Naive thymus-derived CD8-positive, alpha-beta T cell (primary cell): ENCODE data around the gene STBD1. TPM values are rescaled to one million over a fixed set of nuclear protein-coding genes. Genes with fewer than 3 reads are reported as not detected.
A peak's percentile ranks its signal among the peaks of the same experiment; 100 is the strongest.

ENCODE experiments used
- ATAC-seq, 2 donors: fragments of 150-1000 bp; cut with Tn5 transposase in 1 of 2; sonication (Bioruptor Pico), chemical (Tn5 transposase) in 1 of 2; 1 replicate in 1 of 2; 2 replicates in 1 of 2; pipeline ENCODE4 v1.10.0; 2021; ENCODE audit warnings: mild to moderate bottlenecking in 2 of 2, moderate library complexity in 2 of 2
- POLR2A ChIA-PET: fragments of 350-600 bp; sonication (Branson Sonifier 250); formaldehyde crosslinking; loops from one replicate; lab custom pipeline; 2021; ENCODE audit warnings: antibody characterized with exemption; lab: Charles Lee
- DNase-seq, 10 donors: peaks; one replicate each; pipeline versions ENCODE4 v3.0.0 to v3.0.0-alpha.2; 2020 to 2022
- H3K27ac Mint-ChIP-seq, 10 donors: one replicate each; pipeline ENCODE4 v1.8.0; 2020 to 2022; ENCODE audit warnings: mild to moderate bottlenecking in 10 of 10, mixed read lengths in 10 of 10, moderate library complexity in 4 of 10, inconsistent platforms in 1 of 10
- H3K27me3 Mint-ChIP-seq, 5 donors: one replicate each; pipeline ENCODE4 v1.8.0; 2021 to 2022; ENCODE audit warnings: mixed read lengths in 5 of 5
- H3K36me3 Mint-ChIP-seq, 3 donors: one replicate each; pipeline ENCODE4 v1.8.0; 2020 to 2022; ENCODE audit warnings: mixed read lengths in 3 of 3, mild to moderate bottlenecking in 2 of 3, inconsistent platforms in 1 of 3
- H3K4me1 Mint-ChIP-seq, 4 donors: one replicate each; pipeline ENCODE4 v1.8.0; 2021 to 2022; ENCODE audit warnings: mixed read lengths in 4 of 4
- H3K4me3 Mint-ChIP-seq, 10 donors: one replicate each; pipeline ENCODE4 v1.8.0; 2020 to 2022; ENCODE audit warnings: mild to moderate bottlenecking in 10 of 10, mixed read lengths in 10 of 10, moderate library complexity in 6 of 10, inconsistent platforms in 1 of 10
- H3K9me3 Mint-ChIP-seq, 9 donors: one replicate each; pipeline ENCODE4 v1.8.0; 2020 to 2022; ENCODE audit warnings: mixed read lengths in 9 of 9, mild to moderate bottlenecking in 3 of 9, inconsistent platforms in 1 of 9, moderate library complexity in 1 of 9
- polyA plus RNA-seq, 3 donors: library from polyadenylated mRNA; unstranded; fragments of 300-500 nt; fragmentation: Illumina TruSeq; gene quantifications; one replicate each; pipeline ENCODE4 v1.2.3, GENCODE V29; 2021
- total RNA-seq, 8 experiments: library from RNA in 2 of 8; stranded (reverse) in 2 of 8; gene quantifications; one replicate each; pipeline ENCODE4 v1.2.3 and lab custom pipeline; 2021 to 2026

The STBD1 gene
- total and polyA plus RNA-seq, 5 experiments from 2014 or later: 0.16 to 0.66 (median 0.38) TPM

DNA sequence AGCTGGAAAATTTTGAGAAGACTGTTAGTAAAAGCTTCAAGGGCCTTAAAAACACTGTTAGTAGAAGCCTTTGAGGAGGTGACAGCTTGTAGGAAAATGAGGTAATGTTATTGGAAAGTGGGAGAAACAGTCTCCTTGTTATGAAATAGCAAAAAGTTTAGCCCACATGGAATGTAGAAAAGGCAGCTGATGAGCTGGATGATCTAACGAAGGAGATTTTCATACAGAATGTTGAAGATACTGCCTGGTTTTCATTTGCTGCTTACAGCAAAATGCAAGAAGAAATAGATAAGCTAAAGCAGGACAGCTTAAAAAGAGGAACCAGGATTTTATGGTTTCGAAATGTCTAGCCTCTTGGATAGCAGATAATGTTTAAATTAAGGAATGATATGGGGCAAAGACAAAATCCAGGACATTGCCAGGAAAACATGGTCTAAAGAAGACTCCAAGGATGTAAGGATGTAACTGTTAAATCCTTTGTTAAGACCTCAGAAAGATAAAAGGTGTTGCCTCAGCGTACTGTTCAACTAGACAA, 10.2 kb upstream of the STBD1 start:
- POLR2A ChIA-PET: no interaction called here
- H3K36me3 Mint-ChIP-seq: peaks cover 0 to 28% (median 14%) of the 10 kb centered on the region in 3 donors
- H3K4me3 Mint-ChIP-seq: no peak overlapping the region
- DNase-seq: no peak
- no peak for ATAC-seq
- H3K4me1 Mint-ChIP-seq: peaks cover 0 to 4% (median 1%) of the 10 kb centered on the region in 4 donors
- peaks cover 0 to 29% (median 16%) of the 10 kb centered on the region in 9 donors for H3K9me3 Mint-ChIP-seq
- H3K27ac Mint-ChIP-seq: no peak overlapping the region
- peaks cover 0 to 12% (median 5%) of the 10 kb centered on the region in 5 donors for H3K27me3 Mint-ChIP-seq

DNA sequence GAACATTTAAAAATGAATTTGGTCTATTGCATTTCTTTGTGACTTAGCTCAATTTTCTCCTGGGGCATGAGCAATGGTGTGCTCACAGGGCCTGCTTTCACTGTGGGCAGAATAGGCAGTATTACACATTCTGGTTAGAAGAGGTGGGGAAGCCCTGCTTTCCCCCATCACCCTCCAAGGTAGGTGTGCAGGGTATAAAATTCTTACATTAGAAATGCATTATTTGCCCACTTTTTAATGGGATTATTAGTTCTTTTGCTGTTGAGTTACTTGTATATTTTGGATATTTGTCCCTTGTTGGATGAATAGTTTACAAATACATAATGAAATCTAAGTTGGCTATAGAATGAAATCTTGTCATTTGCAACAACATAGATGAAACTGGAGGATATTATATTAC, 8.3 kb upstream of the STBD1 start:
- Mint-ChIP-seq H3K4me1 (peaks cover 0 to 10% (median 5%) of the 10 kb centered on the region in 4 donors), H3K27ac (no peak overlapping the region), H3K4me3 (no peak overlapping the region), H3K9me3 (peaks cover 0 to 29% (median 16%) of the 10 kb centered on the region in 9 donors), H3K27me3 (peaks cover 1 to 13% (median 5%) of the 10 kb centered on the region in 5 donors), H3K36me3 (peaks cover 0 to 28% (median 12%) of the 10 kb centered on the region in 3 donors)
- ATAC-seq: no peak
- POLR2A ChIA-PET: no interaction called here
- no peak for DNase-seq

DNA sequence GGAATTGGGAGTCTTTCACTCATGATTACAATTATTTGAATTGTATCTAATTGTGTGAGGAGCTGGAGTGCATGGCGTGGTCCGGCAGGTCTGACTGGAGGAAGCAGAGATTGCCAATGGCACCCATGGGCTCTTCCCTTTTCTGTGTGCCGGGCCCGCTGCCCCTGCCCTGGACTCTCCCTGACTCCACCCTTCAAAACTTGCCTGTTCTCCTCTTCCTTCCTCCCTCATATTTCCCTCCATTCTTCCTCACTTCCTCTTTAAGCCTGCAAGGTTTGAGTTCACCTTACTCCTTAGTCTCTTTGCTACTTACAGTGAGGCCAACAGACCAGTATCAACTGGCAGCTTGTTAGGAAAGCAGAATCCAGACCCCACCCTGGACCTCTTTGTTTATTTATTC, 6.5 kb upstream of the STBD1 start:
- POLR2A ChIA-PET: no interaction called here
- DNase-seq (no peak), ATAC-seq (no peak)
- Mint-ChIP-seq H3K9me3 (peaks cover 0 to 29% (median 16%) of the 10 kb centered on the region in 9 donors), H3K4me3 (no peak overlapping the region), H3K36me3 (peaks cover 0 to 28% (median 12%) of the 10 kb centered on the region in 3 donors), H3K4me1 (peaks cover 7 to 21% (median 13%) of the 10 kb centered on the region in 4 donors), H3K27me3 (peaks cover 0 to 17% (median 2%) of the 10 kb centered on the region in 5 donors), H3K27ac (no peak overlapping the region)

DNA sequence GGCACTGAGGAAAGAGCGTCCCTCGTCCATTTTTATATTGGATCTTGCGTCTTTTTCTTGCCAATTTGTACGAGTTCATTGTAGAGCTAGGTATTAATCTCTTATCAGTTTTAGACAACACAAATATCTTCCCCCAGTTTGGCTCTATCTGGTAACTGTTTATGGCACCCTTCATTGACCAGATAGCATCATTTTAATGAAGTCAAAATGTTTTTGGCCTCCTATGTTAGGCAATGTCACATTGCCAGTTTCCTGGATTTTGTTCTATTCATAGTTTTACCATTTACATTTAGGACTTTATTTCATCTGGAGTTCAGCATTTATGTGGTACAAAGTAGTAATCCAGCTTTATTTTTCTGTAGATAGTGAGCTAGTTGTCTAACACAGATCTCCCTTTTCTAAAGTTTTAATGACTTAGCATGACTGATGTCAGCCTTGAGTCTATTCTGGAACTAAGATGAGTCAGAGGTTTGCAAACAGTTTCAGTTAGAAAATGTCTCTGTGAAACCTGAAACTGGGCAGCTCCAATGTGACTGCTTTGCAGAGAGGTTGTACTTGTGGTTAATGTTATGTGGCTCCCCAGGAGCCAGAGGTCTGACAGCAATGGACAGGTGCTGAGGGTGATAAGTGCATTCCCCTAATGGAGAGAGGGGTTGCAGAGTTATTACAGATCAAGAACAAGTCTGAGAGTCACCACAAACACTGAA, 5.3 kb upstream of the STBD1 start:
- Mint-ChIP-seq H3K36me3 (peaks cover 0 to 21% (median 12%) of the 10 kb centered on the region in 3 donors), H3K4me1 (peaks cover 18 to 30% (median 21%) of the 10 kb centered on the region in 4 donors), H3K9me3 (peaks cover 0 to 25% (median 14%) of the 10 kb centered on the region in 9 donors), H3K4me3 (no peak overlapping the region), H3K27ac (no peak overlapping the region), H3K27me3 (peaks cover 0 to 17% (median 1%) of the 10 kb centered on the region in 5 donors)
- POLR2A ChIA-PET: no interaction called here
- no peak for ATAC-seq
- DNase-seq: no peak

DNA sequence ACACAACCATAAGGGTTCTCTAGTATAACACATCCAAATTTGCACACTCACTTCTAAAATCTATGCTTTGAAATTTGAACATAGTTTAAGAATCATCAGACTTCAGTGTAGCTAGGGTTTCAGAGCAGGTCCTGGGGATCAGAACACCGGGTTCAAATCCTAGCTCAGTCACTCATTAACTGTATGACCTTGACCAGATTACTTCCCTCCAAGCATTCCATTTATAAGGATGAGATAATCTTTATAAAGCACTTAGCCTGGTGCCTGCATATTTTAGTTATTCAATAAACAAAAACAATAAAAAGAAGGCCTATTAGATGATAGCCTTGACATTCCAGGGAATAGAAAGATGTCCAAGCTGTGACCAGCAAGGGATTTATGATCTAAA, 4.8 kb upstream of the STBD1 start:
- no peak overlapping the region for H3K27ac Mint-ChIP-seq
- no peak overlapping the region for H3K4me3 Mint-ChIP-seq
- DNase-seq: no peak
- no peak for ATAC-seq
- peaks cover 0 to 16% (median 11%) of the 10 kb centered on the region in 3 donors for H3K36me3 Mint-ChIP-seq
- peaks cover 0 to 23% (median 11%) of the 10 kb centered on the region in 9 donors for H3K9me3 Mint-ChIP-seq
- peaks cover 0 to 17% (median 1%) of the 10 kb centered on the region in 5 donors for H3K27me3 Mint-ChIP-seq
- peaks cover 18 to 32% (median 23%) of the 10 kb centered on the region in 4 donors for H3K4me1 Mint-ChIP-seq
- POLR2A ChIA-PET: no interaction called here

DNA sequence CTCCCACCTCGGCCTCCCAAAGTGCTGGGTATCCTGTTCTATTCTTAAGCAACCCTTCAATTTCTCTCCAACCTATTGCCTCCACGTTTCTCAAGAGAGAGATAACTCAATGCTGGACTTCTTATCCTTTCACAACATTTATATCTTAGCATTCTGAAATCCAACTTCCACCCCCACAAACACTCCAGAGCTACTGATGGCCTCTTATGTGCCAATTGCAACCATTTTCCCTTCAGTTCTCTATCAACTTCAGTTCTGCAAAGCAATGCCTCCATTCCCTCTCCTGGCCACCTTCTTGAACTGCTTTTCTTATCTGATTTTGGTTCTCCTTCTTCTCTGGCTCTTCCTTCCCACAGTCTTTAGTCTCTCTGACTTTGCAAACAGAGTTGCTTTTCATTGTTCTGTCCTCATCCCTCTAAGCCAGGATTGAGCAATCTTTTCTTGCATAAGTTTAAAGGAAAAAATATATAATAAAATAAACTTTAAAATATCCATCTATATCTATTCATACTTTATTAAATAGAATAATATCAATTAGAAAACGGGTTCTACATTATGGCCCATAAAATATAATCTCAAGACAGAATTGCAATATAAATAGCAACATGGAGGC, 3.6 kb upstream of the STBD1 start:
- POLR2A ChIA-PET: no interaction called here

DNA sequence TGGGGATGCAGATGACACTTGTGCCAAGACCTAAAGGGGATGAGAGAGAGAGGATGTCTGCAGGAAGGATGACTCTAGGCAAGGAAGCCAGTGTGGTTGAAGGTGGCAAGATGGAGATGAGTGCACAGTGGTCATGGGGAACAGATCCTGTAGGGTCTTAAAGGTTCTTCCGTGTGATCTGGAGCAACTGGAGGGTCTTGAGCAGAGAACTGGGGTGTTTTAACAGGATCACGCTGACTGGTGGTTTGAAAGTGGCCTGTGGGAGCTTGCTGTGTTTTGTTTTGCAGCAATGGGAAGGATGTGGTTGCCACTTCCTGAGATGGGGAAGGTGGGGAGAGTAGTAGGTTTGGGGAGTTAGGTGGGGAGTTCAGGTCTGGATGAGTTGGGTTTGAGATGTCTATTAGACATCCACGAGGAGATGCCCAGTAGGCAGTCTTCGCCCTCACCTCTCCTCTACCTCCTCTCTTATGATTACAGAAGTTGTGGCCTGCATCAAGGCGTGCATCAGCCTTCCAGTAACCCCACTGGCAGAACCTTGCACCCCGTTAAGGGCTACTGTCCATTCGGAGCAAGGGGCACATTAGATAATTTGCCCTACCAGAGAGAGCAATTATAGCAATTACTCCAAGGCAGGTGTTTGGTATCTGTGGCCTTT, 1.4 kb upstream of the STBD1 start:
- Mint-ChIP-seq H3K4me1 (peaks cover 18 to 40% (median 24%) of the 10 kb centered on the region in 4 donors), H3K36me3 (no peaks in the 10 kb centered on the region), H3K4me3 (peak overlapping the region; percentile 71 to 92 (median 86)), H3K9me3 (peaks cover 0 to 2% (median 0%) of the 10 kb centered on the region in 9 donors), H3K27me3 (peaks cover 0 to 17% (median 1%) of the 10 kb centered on the region in 5 donors), H3K27ac (peak overlapping the region; percentile 13 to 73 (median 39))
- ATAC-seq: peak; percentile 35 to 58
- DNase-seq: peak in 2 of 10 donors; percentile 12 to 15
- POLR2A ChIA-PET: no interaction called here

More for the DNA sequence above, 3.6 kb upstream of the STBD1 start:
- H3K9me3 Mint-ChIP-seq: peaks cover 0 to 11% (median 6%) of the 10 kb centered on the region in 9 donors
- H3K27ac Mint-ChIP-seq: no peak overlapping the region
- H3K4me1 Mint-ChIP-seq: peaks cover 18 to 39% (median 24%) of the 10 kb centered on the region in 4 donors
- H3K4me3 Mint-ChIP-seq: no peak overlapping the region
- H3K27me3 Mint-ChIP-seq: peaks cover 0 to 17% (median 1%) of the 10 kb centered on the region in 5 donors
- H3K36me3 Mint-ChIP-seq: peaks cover 0 to 6% (median 6%) of the 10 kb centered on the region in 3 donors
- no peak for DNase-seq
- ATAC-seq: no peak

DNA sequence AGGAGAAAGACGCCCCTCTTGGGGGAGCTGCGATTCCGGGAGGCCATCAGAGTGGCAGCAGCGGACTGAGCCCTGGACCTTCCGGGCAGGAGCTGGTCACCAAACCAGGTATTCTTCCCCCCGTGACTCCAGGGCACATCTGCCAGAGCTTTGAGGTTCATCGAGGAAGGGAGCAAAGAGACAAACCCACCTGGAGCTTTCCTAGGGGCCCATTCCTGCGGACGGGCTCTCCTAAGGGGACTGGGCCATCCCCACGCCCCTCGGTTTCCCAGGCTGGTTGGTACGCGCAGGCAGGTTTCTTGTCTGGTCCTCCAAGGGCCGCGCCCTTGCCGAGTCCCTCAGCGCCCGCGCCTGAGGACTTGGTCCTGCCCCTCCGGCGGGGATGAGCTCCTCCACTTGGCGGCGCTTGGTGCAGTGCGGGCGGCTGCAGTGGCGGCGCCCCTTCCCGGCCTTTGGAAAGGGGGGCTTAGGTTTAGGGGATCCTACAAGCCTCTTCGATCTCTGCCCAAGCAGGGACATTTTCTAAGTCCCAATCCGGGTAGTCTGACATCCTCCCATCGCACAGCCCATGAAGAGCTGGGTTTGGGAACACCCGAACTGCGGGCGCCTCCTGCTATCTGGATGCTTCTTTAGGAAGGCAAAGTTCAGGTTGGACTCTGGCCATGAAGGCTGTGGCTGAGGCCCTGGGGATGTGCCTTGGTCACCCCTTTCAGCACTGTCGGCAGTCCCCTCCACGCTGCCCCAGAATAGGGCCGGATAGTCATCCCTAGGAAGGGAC, 538 bp downstream of the STBD1 start:
- DNase-seq (peak in 3 of 10 donors; percentile 3 to 23 (median 8)), ATAC-seq (no peak)
- Mint-ChIP-seq H3K9me3 (no peaks in the 10 kb centered on the region), H3K4me1 (peaks cover 18 to 35% (median 23%) of the 10 kb centered on the region in 4 donors), H3K36me3 (no peaks in the 10 kb centered on the region), H3K27me3 (peaks cover 0 to 16% (median 1%) of the 10 kb centered on the region in 5 donors), H3K27ac (peak overlapping the region in 1 of 10 donors; percentile 8), H3K4me3 (peak overlapping the region; percentile 71 to 92 (median 86))
- POLR2A ChIA-PET: no interaction called here

DNA sequence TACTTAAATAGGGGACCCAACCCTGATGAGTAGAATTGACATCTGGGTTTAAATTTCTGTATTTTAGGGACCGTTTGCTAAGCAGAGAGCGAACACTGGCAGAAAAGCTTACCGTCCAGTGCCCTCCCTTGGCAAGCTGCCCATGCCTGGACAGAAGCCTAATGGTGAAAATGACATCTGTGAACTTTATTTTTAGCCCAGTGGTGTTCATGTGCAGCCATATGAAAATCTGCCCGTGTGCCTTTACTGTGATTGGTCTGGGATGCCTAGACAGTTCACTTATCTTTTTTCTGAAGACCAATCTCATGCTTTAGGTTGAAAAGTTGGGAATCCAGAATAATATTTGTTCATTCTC, 1.1 kb downstream of the STBD1 start:
- Mint-ChIP-seq H3K4me3 (peak overlapping the region; percentile 59 to 92 (median 76)), H3K4me1 (peaks cover 18 to 33% (median 22%) of the 10 kb centered on the region in 4 donors), H3K27ac (no peak overlapping the region), H3K9me3 (no peaks in the 10 kb centered on the region), H3K27me3 (peaks cover 0 to 10% (median 1%) of the 10 kb centered on the region in 5 donors), H3K36me3 (no peaks in the 10 kb centered on the region)
- DNase-seq: no peak
- no peak for ATAC-seq
- POLR2A ChIA-PET: no interaction called here

DNA sequence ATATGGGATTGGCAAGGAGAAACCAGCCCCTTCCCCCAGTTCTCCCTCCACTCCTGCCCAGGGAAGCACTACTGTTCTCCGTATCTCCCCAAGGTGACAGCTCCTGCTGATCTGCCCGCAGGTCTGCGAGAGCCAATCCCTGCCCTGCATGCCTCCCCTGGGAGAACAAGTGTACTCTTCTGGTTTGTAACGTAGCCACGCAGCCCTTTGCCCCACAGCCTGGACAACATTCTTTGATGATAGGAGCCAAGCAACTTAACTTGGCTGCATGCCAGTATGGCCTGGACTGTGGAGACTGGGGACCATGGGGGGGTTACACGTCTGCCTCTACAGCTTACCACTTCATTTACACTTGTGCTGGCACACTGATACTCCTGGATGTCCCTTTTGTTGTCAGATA, 2.0 kb downstream of the STBD1 start:
- H3K36me3 Mint-ChIP-seq: no peaks in the 10 kb centered on the region

DNA sequence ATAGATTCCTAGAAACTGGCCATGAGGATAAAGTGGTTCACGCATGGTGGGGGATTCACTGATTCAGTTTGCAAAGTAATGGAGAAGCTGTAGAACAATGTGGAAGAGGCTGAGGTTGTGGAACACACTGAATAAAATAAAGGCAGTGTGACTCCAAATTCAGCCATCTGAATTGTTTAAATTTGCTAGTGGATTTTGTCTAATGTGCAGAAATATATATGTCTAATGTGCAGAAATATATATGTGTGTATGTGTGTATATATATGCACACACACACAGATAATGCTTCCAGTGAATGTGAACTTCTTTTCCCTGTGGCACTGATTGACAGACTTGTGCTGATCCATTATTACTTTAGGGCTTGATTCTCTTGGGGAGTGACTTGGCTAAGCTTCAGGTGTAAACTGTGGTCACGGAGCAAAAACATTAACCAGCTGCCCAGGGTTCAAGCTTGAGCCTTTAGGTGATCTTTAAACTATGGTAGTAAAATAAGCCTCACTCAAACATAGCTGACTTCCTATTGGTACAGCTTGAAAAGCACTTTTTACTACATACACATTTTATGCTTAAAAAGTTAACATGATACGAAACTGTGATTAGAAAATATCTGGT, 3.5 kb downstream of the STBD1 start:
- peaks cover 0 to 2% (median 0%) of the 10 kb centered on the region in 3 donors for H3K36me3 Mint-ChIP-seq
- H3K4me1 Mint-ChIP-seq: peaks cover 8 to 19% (median 12%) of the 10 kb centered on the region in 4 donors
- H3K27me3 Mint-ChIP-seq: peaks cover 0 to 2% (median 0%) of the 10 kb centered on the region in 5 donors
- ATAC-seq (no peak), DNase-seq (no peak)
- H3K27ac Mint-ChIP-seq: peak overlapping the region in 3 of 10 donors; percentile 41 to 45 (median 43)
- POLR2A ChIA-PET: no interaction called here
- no peak overlapping the region for H3K4me3 Mint-ChIP-seq
- H3K9me3 Mint-ChIP-seq: peaks cover 0 to 4% (median 0%) of the 10 kb centered on the region in 9 donors

More for the DNA sequence above, 2.0 kb downstream of the STBD1 start:
- Mint-ChIP-seq H3K27me3 (peaks cover 0 to 2% (median under 1%) of the 10 kb centered on the region in 5 donors), H3K4me3 (peak overlapping the region in 5 of 10 donors; percentile 21 to 62 (median 34)), H3K4me1 (peaks cover 14 to 30% (median 20%) of the 10 kb centered on the region in 4 donors), H3K9me3 (no peaks in the 10 kb centered on the region), H3K27ac (no peak overlapping the region)
- POLR2A ChIA-PET: no interaction called here
- ATAC-seq (no peak), DNase-seq (no peak)
